PC-9 (cell line): ENCODE data around the gene MEF2A. TPM values are rescaled to one million over a fixed set of nuclear protein-coding genes. Genes with fewer than 3 reads are reported as not detected.

ENCODE experiments used
- BruUV-seq: library from RNA; stranded (reverse); fragments of 400-500 nt; replicated peaks from 2 replicates; lab custom pipeline; 2021; lab: Mats Ljungman, UMichigan
- CTCF ChIA-PET: fragments of 300-600 bp; sonication (Branson Sonifier 250); formaldehyde crosslinking; loops from one replicate; lab custom pipeline; 2022; ENCODE audit warnings: antibody characterized with exemption; lab: Charles Lee
- POLR2A ChIA-PET: fragments of 300-600 bp; sonication (Branson Sonifier 250); formaldehyde crosslinking; loops from one replicate; lab custom pipeline; 2022; ENCODE audit warnings: antibody characterized with exemption; ENCODE audit not compliant: unreplicated experiment; lab: Charles Lee
- DNase-seq, 2 experiments: peaks; one replicate each; pipeline versions ENCODE4 v3.0.0 to v3.0.0-alpha.2; 2015 to 2022; ENCODE audit warnings: mixed read lengths in 1 of 2
- H2AFZ ChIP-seq: fragments of 200-600 bp; sonication (generic); 2 replicates; pipeline ENCODE4 v1.8.1; 2017; ENCODE audit warnings: antibody characterized with exemption
- H3F3A ChIP-seq: fragments of 200-600 bp; sonication (generic); 2 replicates; pipeline ENCODE4 v1.8.1; 2017; ENCODE audit warnings: antibody characterized with exemption, mild to moderate bottlenecking, low read depth; ENCODE audit not compliant: insufficient read depth
- H3K27ac ChIP-seq: fragments of 200-600 bp; sonication (generic); 2 replicates; pipeline ENCODE4 v1.6.1; 2016; ENCODE audit warnings: mixed run types
- H3K27me3 ChIP-seq: fragments of 200-600 bp; sonication (generic); 2 replicates; pipeline ENCODE4 v1.6.1; 2016; ENCODE audit warnings: low read depth, mixed run types; ENCODE audit not compliant: insufficient read depth
- H3K36me3 ChIP-seq: fragments of 200-600 bp; sonication (generic); 2 replicates; pipeline ENCODE4 v1.6.1; 2016; ENCODE audit warnings: low read depth, mixed run types
- H3K4me1 ChIP-seq: fragments of 200-600 bp; sonication (generic); replicated peaks from 2 replicates; pipeline ENCODE4 v1.6.1; 2016; ENCODE audit warnings: mixed run types; ENCODE audit not compliant: insufficient read depth
- H3K4me2 ChIP-seq: fragments of 200-600 bp; sonication (generic); 2 replicates; pipeline ENCODE4 v1.6.1; 2017; ENCODE audit warnings: mixed run types
- H3K4me3 ChIP-seq: fragments of 200-600 bp; sonication (generic); 2 replicates; pipeline ENCODE4 v1.6.1; 2016; ENCODE audit warnings: mixed run types
- H3K79me2 ChIP-seq: fragments of 200-600 bp; sonication (generic); 2 replicates; pipeline ENCODE4 v1.6.1; 2017; ENCODE audit warnings: low read depth, mixed run types
- H3K9me2 ChIP-seq: fragments of 200-600 bp; sonication (generic); 2 replicates; pipeline ENCODE4 v1.8.1; 2017; ENCODE audit warnings: mild to moderate bottlenecking; ENCODE audit not compliant: insufficient read depth
- H3K9me3 ChIP-seq: fragments of 200-600 bp; sonication (generic); 2 replicates; pipeline ENCODE4 v1.8.1; 2016; ENCODE audit warnings: low read depth; ENCODE audit not compliant: insufficient read depth
- H4K20me1 ChIP-seq: fragments of 200-600 bp; sonication (generic); 2 replicates; pipeline ENCODE4 v1.8.1; 2017; ENCODE audit not compliant: insufficient read depth
- EZH2 ChIP-seq: fragments of 200-600 bp; sonication (generic); IDR thresholded peaks from 2 replicates; pipeline ENCODE4 v1.8.0; 2017; ENCODE audit warnings: antibody characterized with exemption, low read depth
- intact Hi-C: fragments of 100-400 bp; cut with micrococcal nuclease; formaldehyde crosslinking; loops from one replicate; pipeline ENCODE4 v1.10.0; 2022; ENCODE audit not compliant: unreplicated experiment
- total RNA-seq: library from RNA; stranded (reverse); gene quantifications from 2 replicates; pipeline ENCODE4 v1.2.3, GENCODE V29; 2021
- TF ChIP-seq, protein P1 (sequence below): fragments of 200-600 bp; sonication (generic); conservative IDR thresholded peaks from 2 replicates; pipeline ENCODE4 v1.6.1; 2017; ENCODE audit warnings: mixed run types, antibody characterized with exemption, mild to moderate bottlenecking, moderate library complexity

MEF2A gene
- total RNA-seq, 1 experiment from 2014 or later, result 31.8 TPM

DNA sequence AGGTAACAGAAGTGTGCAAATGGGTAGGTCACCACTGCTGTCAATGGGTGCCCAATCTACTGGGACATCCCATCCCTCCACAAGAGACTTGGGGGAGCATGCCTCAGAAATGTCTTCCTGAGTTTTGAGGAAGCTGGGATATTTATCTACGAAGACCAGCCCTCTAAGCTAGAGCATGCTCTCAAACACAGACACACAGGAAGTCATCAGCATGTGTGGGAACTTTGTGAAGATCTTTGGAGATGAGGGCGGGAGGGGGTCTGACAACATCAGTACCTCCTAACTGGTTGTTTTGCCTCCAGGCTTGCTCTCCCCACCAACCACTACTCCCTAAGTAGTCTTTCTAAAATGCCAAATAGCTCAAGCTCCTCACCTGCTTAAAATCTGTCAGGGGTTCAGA lies 3.5 kb upstream of the MEF2A start:
- TF ChIP-seq, protein P1, sequence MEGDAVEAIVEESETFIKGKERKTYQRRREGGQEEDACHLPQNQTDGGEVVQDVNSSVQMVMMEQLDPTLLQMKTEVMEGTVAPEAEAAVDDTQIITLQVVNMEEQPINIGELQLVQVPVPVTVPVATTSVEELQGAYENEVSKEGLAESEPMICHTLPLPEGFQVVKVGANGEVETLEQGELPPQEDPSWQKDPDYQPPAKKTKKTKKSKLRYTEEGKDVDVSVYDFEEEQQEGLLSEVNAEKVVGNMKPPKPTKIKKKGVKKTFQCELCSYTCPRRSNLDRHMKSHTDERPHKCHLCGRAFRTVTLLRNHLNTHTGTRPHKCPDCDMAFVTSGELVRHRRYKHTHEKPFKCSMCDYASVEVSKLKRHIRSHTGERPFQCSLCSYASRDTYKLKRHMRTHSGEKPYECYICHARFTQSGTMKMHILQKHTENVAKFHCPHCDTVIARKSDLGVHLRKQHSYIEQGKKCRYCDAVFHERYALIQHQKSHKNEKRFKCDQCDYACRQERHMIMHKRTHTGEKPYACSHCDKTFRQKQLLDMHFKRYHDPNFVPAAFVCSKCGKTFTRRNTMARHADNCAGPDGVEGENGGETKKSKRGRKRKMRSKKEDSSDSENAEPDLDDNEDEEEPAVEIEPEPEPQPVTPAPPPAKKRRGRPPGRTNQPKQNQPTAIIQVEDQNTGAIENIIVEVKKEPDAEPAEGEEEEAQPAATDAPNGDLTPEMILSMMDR, result no peak
- TF ChIP-seq EZH2, result no peak
- H3K4me1 ChIP-seq, result peaks cover 8% of the 10 kb centered on the region
- H3K4me3 ChIP-seq, result no peak overlapping the region
- peaks cover 9% of the 10 kb centered on the region for H3K79me2 ChIP-seq
- H4K20me1 ChIP-seq, result peaks cover 1% of the 10 kb centered on the region; the same call in 1 of the 2 replicates
- H3K27ac ChIP-seq, result no peak overlapping the region
- no peak overlapping the region for H2AFZ ChIP-seq
- no TSS peak for BruUV-seq
- no peak overlapping the region for H3K4me2 ChIP-seq
- no peaks in the 10 kb centered on the region for H3K9me2 ChIP-seq
- peaks cover 12% of the 10 kb centered on the region; the same call in 1 of the 2 replicates for H3F3A ChIP-seq
- no peak for DNase-seq
- H3K36me3 ChIP-seq, result no peaks in the 10 kb centered on the region
- no peaks in the 10 kb centered on the region for H3K9me3 ChIP-seq
- H3K27me3 ChIP-seq, result no peaks in the 10 kb centered on the region
- ChIA-PET CTCF (no interaction called here), POLR2A (no interaction called here)
- intact Hi-C loops, result loop anchor here (10.0 kb wide), 1 partner anchor 277 kb away; no protein-coding TSS in a partner anchor

DNA sequence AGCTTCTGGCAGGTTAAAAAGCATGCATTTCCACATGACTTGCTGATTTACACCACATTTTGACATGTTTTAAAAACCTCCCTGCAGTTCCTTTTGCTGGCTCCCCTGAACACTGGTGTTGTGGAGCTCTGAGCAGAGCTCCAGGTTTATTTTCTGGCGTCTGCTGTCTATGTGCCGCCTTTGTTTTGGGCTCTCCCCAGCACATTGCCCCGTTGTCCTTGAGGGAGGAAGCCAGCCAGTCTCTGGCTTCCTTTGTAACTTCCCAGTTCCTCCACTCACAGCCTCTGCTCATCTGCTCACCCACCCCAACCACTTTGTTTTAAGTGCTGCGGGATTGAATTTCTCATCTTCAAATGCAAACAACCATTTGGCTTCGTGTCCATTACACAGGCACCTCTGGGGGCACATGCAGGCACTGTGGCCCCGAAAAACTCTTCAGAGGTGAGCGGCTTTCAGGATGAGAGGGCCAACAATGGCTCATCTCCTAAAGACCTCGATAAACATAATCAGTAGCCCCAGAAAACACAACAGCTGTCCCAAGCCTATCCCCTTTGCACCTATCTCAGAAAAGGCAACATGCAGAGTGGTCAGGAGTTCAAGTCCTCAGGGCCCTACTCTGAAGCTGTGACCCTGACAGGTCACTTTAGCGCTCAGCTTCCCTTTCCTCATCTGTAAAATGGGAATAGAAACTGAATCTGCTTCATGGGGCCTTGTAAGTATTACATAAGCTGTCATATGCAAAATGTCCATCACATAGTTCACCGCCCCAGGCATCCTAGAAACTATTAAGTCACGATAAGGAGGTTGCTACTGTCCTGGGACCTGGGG lies 1.3 kb upstream of the MEF2A start:
- Histone ChIP-seq H3K36me3 (no peaks in the 10 kb centered on the region), H3K4me3 (peak overlapping the region; percentile 45; the same call in 1 of the 2 replicates), H3K27me3 (no peaks in the 10 kb centered on the region), H3K79me2 (peaks cover 31% of the 10 kb centered on the region), H4K20me1 (peaks cover 23% of the 10 kb centered on the region), H3K9me2 (no peaks in the 10 kb centered on the region), H3K9me3 (no peaks in the 10 kb centered on the region), H2AFZ (peak overlapping the region; percentile 73), H3K27ac (no peak overlapping the region), H3K4me1 (peaks cover 22% of the 10 kb centered on the region), H3K4me2 (peak overlapping the region; percentile 73), H3F3A (peaks cover 12% of the 10 kb centered on the region; the same call in 1 of the 2 replicates)
- TSS peak; percentile 84 for BruUV-seq
- peak in 1 of 2 experiments; percentile 5 for DNase-seq
- ChIA-PET CTCF (no interaction called here), POLR2A (no interaction called here)
- intact Hi-C loops, result loop anchor here (2.0 to 10.0 kb wide), 4 partner anchors 127 to 280 kb away; no protein-coding TSS in a partner anchor
- no peak for TF ChIP-seq EZH2
- TF ChIP-seq, protein P1, result no peak

DNA sequence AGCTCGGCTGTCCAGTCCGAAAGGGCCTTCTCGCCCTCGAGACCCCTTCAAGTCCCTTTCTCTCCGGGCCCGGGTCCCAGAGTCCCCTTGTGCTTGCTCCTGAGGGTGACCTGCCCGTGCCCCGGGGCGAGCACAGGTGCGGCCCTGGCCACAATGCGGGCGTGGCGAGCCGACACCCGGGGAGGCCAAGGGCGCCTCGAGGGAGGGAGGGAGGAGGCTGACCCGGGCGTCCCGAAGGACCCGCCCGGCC lies 810 bp upstream of the MEF2A start:
- Histone ChIP-seq H3K4me2 (peak overlapping the region; percentile 73), H3K9me2 (no peaks in the 10 kb centered on the region), H2AFZ (peak overlapping the region; percentile 73), H3K27me3 (no peaks in the 10 kb centered on the region), H3K79me2 (peaks cover 33% of the 10 kb centered on the region), H4K20me1 (peaks cover 23% of the 10 kb centered on the region), H3F3A (peaks cover 12% of the 10 kb centered on the region; the same call in 1 of the 2 replicates), H3K4me1 (peaks cover 22% of the 10 kb centered on the region), H3K36me3 (no peaks in the 10 kb centered on the region), H3K27ac (no peak overlapping the region), H3K4me3 (peak overlapping the region; percentile 45; the same call in 1 of the 2 replicates), H3K9me3 (no peaks in the 10 kb centered on the region)
- ChIA-PET POLR2A (no interaction called here), CTCF (no interaction called here)
- no peak for TF ChIP-seq EZH2
- TF ChIP-seq, protein P1, result no peak
- intact Hi-C loops, result loop anchor here (2.0 to 10.0 kb wide), 4 partner anchors 128 to 280 kb away; no protein-coding TSS in a partner anchor
- DNase-seq, result peak in 1 of 2 experiments; percentile 55
- BruUV-seq, result no TSS peak
